Kidney glomerular epithelial cell (primary cell): ENCODE results near the gene RFTN1.
A peak's percentile ranks its signal among the peaks of the same experiment; 100 is the strongest.

Experiments
- DNase-seq: peaks from one replicate; lab custom pipeline; 2025; lab: John Stamatoyannopoulos, UW

Gene RFTN1

GRCh38 chr3:16355828-16356227 lies 157.7 kb downstream of the RFTN1 start:
- no peak for DNase-seq

DNA sequence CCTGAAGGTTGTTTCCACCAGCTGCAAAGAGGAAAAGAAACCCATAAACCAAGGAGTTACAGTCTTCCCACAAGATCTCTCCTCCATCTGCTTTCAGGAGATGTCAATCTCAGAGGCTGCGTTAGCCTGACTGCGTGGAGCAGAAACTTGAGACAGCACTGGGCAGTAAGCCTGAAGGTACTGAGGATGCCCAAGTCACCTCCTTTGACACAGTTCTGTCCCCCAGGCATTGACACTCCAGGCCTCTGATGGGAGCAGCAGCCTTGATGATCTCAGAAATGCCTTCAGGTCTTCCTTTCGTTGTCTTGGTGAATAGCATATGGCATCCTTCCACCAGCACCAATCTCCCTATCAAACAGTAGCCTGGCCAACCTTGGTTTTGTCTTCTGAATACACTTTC lies 159.2 kb downstream of the RFTN1 start:
- DNase-seq, result no peak

DNA sequence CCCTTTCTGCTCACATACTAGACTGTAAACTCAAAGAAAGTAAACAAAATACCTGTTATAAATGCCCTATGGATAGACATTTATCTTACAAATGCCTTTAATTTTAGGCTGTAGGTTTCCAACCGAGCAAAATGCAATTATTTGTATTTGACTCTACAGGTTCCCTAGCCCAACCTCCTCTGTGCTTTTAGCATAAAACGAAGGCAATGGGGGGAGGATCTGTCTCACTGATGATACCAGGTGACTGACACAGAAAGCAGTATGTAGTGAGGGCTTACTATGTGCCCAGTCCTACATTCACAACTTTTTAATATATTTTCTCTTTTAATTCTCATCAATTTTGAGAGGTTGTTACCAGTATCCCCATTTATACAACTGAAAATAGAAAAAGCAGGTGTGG lies 161.1 kb downstream of the RFTN1 start:
- no peak for DNase-seq

DNA sequence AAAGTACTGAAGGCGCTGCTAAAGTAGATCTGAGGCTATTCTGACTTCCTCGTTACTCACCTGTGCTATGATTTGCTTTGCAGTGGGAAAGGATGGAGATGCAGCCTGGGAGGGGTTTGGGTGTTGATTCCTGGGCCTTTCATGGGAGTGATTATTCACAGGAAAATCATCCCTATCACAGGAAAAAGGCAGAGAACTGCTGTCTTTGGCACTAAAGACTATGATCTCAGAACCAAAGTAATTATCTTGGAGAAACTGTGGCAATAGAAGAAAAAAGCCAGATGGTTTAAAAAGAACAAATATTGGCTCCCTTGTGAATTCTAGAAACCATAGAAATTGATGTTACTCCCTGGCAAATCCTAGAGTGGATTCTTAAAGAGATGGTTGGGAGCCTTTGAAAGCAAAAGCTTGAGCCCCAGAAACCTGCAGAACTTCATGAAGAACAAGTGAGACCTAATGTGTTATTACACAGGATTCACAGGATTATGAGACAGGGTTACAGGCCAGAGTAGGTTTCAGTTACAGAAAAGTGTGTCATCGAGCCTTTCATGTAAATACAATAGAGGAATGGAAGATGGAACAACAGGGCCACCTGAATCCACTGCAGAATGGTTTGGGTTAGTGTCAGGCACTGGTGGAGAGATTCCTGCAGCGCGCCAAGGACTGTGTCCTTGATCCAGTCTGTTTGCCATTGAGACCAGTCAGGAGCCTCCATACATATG lies 162.7 kb downstream of the RFTN1 start:
- no peak for DNase-seq

DNA sequence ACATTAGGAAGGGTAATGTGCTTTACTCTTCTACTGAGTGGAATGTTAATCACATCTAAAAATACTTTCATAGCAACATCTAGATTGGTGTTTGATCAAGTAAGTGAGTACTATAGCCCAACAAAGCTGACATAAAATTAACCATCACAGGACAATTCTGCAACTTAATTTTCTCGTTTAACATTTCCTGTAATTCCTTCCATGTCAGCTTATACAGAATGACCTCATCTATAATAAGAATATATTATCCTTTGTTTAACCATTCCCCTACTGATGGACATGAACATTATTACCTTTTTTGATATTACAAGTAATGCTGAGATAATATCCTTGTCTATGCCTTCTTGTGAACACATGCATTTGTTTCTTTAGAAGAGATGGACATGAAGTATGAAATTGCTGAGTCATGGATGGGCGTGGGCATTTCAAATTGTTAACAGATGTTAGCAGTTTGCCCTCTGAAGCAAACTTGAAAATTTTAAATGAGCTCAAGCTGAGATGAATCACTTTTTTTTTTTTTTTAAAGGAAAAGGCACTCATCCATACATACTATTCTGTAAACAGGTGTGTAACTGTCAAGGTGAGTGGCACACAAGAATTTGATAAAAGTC lies 163.4 kb downstream of the RFTN1 start:
- DNase-seq, result no peak

DNA sequence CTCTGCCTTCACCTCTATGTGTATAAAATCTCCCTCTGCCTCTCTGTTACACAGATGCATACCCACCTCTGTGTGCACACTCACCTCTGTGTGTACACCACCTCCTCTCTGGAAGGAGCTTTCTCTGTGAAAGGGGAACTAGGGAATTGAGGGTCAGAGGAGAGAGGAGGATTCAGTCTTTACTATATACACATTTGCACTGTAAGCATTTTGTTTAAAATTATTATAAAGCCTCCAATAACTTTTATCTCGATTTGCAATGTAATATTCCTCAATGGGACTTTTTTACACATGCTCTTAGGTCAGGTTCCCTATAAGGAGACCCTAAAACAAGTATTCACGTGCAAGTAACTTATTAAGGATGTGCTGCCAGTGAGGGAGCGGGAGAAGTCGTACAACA lies 166.0 kb downstream of the RFTN1 start:
- DNase-seq, result no peak

- DNase-seq, result no peak
Observed at GRCh38 chr3:16346413-16347081, 167.0 kb downstream of the RFTN1 start.

- no peak for DNase-seq
Observed at GRCh38 chr3:16343101-16343500, 170.4 kb downstream of the RFTN1 start.

GRCh38 chr3:16338999-16339398 lies 174.5 kb downstream of the RFTN1 start:
- peak; percentile 73 for DNase-seq

- DNase-seq, result no peak
Observed at GRCh38 chr3:16337856-16338540, 175.5 kb downstream of the RFTN1 start.

- DNase-seq, result no peak
Observed at GRCh38 chr3:16336825-16337224, 176.7 kb downstream of the RFTN1 start.

GRCh38 chr3:16335772-16336645 lies 177.5 kb downstream of the RFTN1 start:
- DNase-seq, result no peak

- DNase-seq, result no peak
Observed at GRCh38 chr3:16335333-16335732, 178.2 kb downstream of the RFTN1 start.

GRCh38 chr3:16334909-16335308 lies 178.6 kb downstream of the RFTN1 start:
- DNase-seq, result no peak

GRCh38 chr3:16332904-16333426 lies 180.5 kb downstream of the RFTN1 start:
- DNase-seq, result no peak

- DNase-seq, result no peak
Observed at GRCh38 chr3:16331319-16331883, 182.1 kb downstream of the RFTN1 start.

GRCh38 chr3:16330351-16330750 lies 183.1 kb downstream of the RFTN1 start:
- no peak for DNase-seq

GRCh38 chr3:16329826-16330129 lies 183.7 kb downstream of the RFTN1 start:
- no peak for DNase-seq

DNA sequence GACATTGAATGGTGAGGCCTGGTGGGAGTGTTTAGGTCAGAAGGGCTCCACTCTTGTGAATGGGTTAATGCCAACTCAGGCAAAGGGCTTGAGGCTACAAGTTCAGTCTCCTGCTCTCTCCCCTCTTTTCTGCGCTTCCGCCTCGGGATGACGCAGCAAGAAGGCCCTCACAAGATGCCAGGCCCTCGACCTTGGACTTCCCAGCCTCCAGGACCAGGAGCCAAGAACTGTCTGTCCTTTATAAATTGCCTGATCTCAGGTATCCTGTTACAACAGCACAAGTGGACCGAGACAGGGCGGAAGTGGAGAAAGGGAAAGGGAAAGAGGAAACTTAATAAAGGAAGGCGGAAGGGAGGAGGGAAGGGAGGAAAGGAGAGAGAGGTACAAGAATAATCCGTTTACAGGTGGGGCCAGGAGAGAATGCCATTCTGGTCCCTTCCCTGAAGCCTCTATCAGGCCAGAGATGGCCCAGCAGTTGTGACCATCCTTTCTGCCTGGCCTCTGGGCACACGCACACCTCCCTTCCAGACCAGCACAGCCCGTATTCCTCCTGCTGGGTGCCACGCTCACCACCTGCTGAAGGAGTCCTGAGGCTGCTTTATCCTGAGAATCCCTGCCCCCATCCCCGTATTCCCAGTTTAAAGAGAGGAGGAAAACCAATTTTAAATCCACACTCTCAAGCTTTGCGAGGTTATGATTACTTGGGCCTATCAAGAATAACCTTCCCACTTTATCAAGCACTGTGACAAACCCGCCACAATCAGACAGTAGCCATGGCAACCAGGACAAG lies 184.3 kb downstream of the RFTN1 start:
- no peak for DNase-seq

DNA sequence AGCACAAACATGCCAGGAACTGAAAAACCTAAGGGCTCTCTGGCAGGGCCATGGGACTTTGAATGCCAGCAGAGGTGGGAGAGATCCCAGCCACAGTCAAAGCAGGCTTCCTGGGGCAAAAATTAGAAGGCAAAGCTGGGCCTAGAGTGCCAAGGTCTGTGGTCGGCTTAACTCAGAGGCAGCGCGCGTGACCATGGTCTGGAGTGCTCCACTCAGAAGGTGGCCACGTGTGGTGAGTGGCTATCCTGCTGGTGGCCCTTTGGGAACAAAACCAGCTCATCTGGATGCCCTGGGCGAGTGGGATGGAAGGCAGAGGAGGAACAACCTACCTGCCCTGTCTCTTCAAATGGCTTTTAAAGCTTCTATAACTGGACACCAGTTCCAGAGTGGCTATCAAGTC lies 185.4 kb downstream of the RFTN1 start:
- DNase-seq, result no peak
